ENCODE data around the gene ZNF397. TPM values are rescaled to one million over a fixed set of nuclear protein-coding genes. Genes with fewer than 3 reads are reported as not detected.

Gene ZNF397
- total RNA-seq, 6 experiments from 2014 or later, result 9.1 to 13.1 (median 10.9) TPM

GRCh38 chr18:35289293-35289692 is 48.5 kb downstream of the ZNF397 start:
- DNase-seq (no peak), ATAC-seq (peak in 1 of 4 donors; percentile 3)
- H3K4me3 ChIP-seq, result peak overlapping the region; percentile 69 to 83 (median 76)
- H3K36me3 ChIP-seq, result no peaks in the 10 kb centered on the region
- peak overlapping the region; percentile 78 to 84 (median 80) for H3K27ac ChIP-seq
- intact Hi-C loops (cut with DNase I), result no loop called here
- H3K4me1 ChIP-seq, result peaks cover 0 to 22% (median 2%) of the 10 kb centered on the region in 4 donors
- H3K27me3 ChIP-seq, result no peaks in the 10 kb centered on the region
- no peaks in the 10 kb centered on the region for H3K9me3 ChIP-seq
- 10% methylated on average over 6 of the region's 6 CpGs for WGBS (ENCODE audit: insufficient coverage, low coverage, low lambda C conversion rate, missing lambda C conversion rate)
- TF ChIP-seq POLR2A (IDR thresholded peaks at IDR 0.05), result no peak
- TF ChIP-seq CTCF (IDR thresholded peaks at IDR 0.05), result no peak

- Histone ChIP-seq H3K27me3 (no peaks in the 10 kb centered on the region), H3K27ac (peak overlapping the region; percentile 78 to 84 (median 80)), H3K4me1 (peaks cover 0 to 22% (median 2%) of the 10 kb centered on the region in 4 donors), H3K36me3 (no peaks in the 10 kb centered on the region), H3K4me3 (peak overlapping the region; percentile 69 to 83 (median 76)), H3K9me3 (no peaks in the 10 kb centered on the region)
- intact Hi-C loops (cut with DNase I), result loop anchor here in 1 of 2 donors (10.0 kb wide), 1 partner anchor 45 kb away; the partner anchor contains the start of gene ZNF397
- peak; percentile 53 to 65 (median 62) for ATAC-seq
- WGBS (ENCODE audit: insufficient coverage, low coverage, low lambda C conversion rate, missing lambda C conversion rate), result 0% methylated on average over 8 of the region's 8 CpGs
- peak in 1 of 3 donors; percentile 54 for DNase-seq
- TF ChIP-seq POLR2A (IDR thresholded peaks at IDR 0.05) (no peak), CTCF (IDR thresholded peaks at IDR 0.05) (no peak)
Measured at GRCh38 chr18:35289727-35290093, 48.9 kb downstream of the ZNF397 start.

GRCh38 chr18:35290094-35290735 is 49.4 kb downstream of the ZNF397 start, which contains the start of gene ZSCAN30:
ZSCAN30 (minus strand) TSS chr18:35290229; CDS start chr18:35264352, 25,877 bp downstream.
- intact Hi-C loops (cut with DNase I), result loop anchor here in 1 of 2 donors (10.0 kb wide), 1 partner anchor 45 kb away; the partner anchor contains the start of gene ZNF397
- no peaks in the 10 kb centered on the region for H3K36me3 ChIP-seq
- H3K9me3 ChIP-seq, result no peaks in the 10 kb centered on the region
- H3K4me1 ChIP-seq, result peaks cover 0 to 22% (median 2%) of the 10 kb centered on the region in 4 donors
- peak within 1 kb of the TSS; percentile 69 to 83 (median 76) for H3K4me3 ChIP-seq
- DNase-seq, result peak; percentile 96 to 97 (median 96)
- ATAC-seq, result peak; percentile 99 to 100 (median 99)
- H3K27me3 ChIP-seq, result no peaks in the 10 kb centered on the region
- TF ChIP-seq CTCF (IDR thresholded peaks at IDR 0.05), result no peak
- peak; percentile 71 for TF ChIP-seq POLR2A (IDR thresholded peaks at IDR 0.05)
- 0% methylated on average over 27 of the region's 41 CpGs for WGBS (ENCODE audit: insufficient coverage, low coverage, low lambda C conversion rate, missing lambda C conversion rate)
- peak within 1 kb of the TSS; percentile 78 to 84 (median 80) for H3K27ac ChIP-seq

- Histone ChIP-seq H3K9me3 (no peaks in the 10 kb centered on the region), H3K27me3 (no peaks in the 10 kb centered on the region), H3K4me3 (peak overlapping the region; percentile 69 to 83 (median 76)), H3K27ac (no peak overlapping the region), H3K4me1 (peaks cover 0 to 22% (median 2%) of the 10 kb centered on the region in 4 donors), H3K36me3 (no peaks in the 10 kb centered on the region)
- 82% methylated on average over 2 of the region's 2 CpGs for whole genome bisulfite sequencing (ENCODE audit: insufficient coverage, low coverage, low lambda C conversion rate, missing lambda C conversion rate)
- ATAC-seq (no peak), DNase-seq (no peak)
- TF ChIP-seq POLR2A (IDR thresholded peaks at IDR 0.05) (no peak), CTCF (IDR thresholded peaks at IDR 0.05) (no peak)
- intact Hi-C loops (cut with DNase I), result loop anchor here in 1 of 2 donors (10.0 kb wide), 1 partner anchor 46 kb away; the partner anchor contains the start of gene ZNF397
Measured at GRCh38 chr18:35291166-35291565, 50.3 kb downstream of the ZNF397 start.
